Measurements from ENCODE around the gene RBP5.

RBP5 gene

GRCh38 chr12:7128681-7129286 lies at the start of gene RBP5:
TSS of gene RBP5 (minus strand) at chr12:7128889. CDS start at chr12:7128775, 114 bp downstream.
- no peak for DNase-seq (ENCODE audit: low read depth in 2 of 2, low spot score in 1 of 2)

GRCh38 chr12:7178481-7178880 lies 49.8 kb upstream of the RBP5 start:
- no peak for DNase-seq (ENCODE audit: low read depth in 2 of 2, low spot score in 1 of 2)

GRCh38 chr12:7176595-7176994 lies 47.9 kb upstream of the RBP5 start:
- no peak for DNase-seq (ENCODE audit: low read depth in 2 of 2, low spot score in 1 of 2)

- DNase-seq (ENCODE audit: low read depth in 2 of 2, low spot score in 1 of 2): no peak
Observed at GRCh38 chr12:7175493-7175892, 46.8 kb upstream of the RBP5 start.

- no peak for DNase-seq (ENCODE audit: low read depth in 2 of 2, low spot score in 1 of 2)
Observed at GRCh38 chr12:7171854-7172253, 43.2 kb upstream of the RBP5 start.

- DNase-seq (ENCODE audit: low read depth in 2 of 2, low spot score in 1 of 2): no peak
Observed at GRCh38 chr12:7169951-7170350, 41.3 kb upstream of the RBP5 start.

- DNase-seq (ENCODE audit: low read depth in 2 of 2, low spot score in 1 of 2): no peak
Observed at GRCh38 chr12:7162691-7163114, 34.0 kb upstream of the RBP5 start.

GRCh38 chr12:7161811-7162210 lies 33.1 kb upstream of the RBP5 start:
- DNase-seq (ENCODE audit: low read depth in 2 of 2, low spot score in 1 of 2): no peak

- no peak for DNase-seq (ENCODE audit: low read depth in 2 of 2, low spot score in 1 of 2)
Observed at GRCh38 chr12:7161327-7161726, 32.6 kb upstream of the RBP5 start.

- no peak for DNase-seq (ENCODE audit: low read depth in 2 of 2, low spot score in 1 of 2)
Observed at GRCh38 chr12:7160183-7160582, 31.5 kb upstream of the RBP5 start.

GRCh38 chr12:7158781-7159609 lies 30.3 kb upstream of the RBP5 start:
- no peak for DNase-seq (ENCODE audit: low read depth in 2 of 2, low spot score in 1 of 2)

- no peak for DNase-seq (ENCODE audit: low read depth in 2 of 2, low spot score in 1 of 2)
Observed at GRCh38 chr12:7157391-7157790, 28.7 kb upstream of the RBP5 start.

- no peak for DNase-seq (ENCODE audit: low read depth in 2 of 2, low spot score in 1 of 2)
Observed at GRCh38 chr12:7156259-7157197, 27.8 kb upstream of the RBP5 start.

GRCh38 chr12:7155471-7156034 lies 26.9 kb upstream of the RBP5 start:
- no peak for DNase-seq (ENCODE audit: low read depth in 2 of 2, low spot score in 1 of 2)

- no peak for DNase-seq (ENCODE audit: low read depth in 2 of 2, low spot score in 1 of 2)
Observed at GRCh38 chr12:7154901-7155470, 26.3 kb upstream of the RBP5 start.

- DNase-seq (ENCODE audit: low read depth in 2 of 2, low spot score in 1 of 2): no peak
Observed at GRCh38 chr12:7154042-7154441, 25.4 kb upstream of the RBP5 start.

- DNase-seq (ENCODE audit: low read depth in 2 of 2, low spot score in 1 of 2): no peak
Observed at GRCh38 chr12:7152818-7153217, 24.1 kb upstream of the RBP5 start.

GRCh38 chr12:7151532-7151931 lies 22.8 kb upstream of the RBP5 start:
- no peak for DNase-seq (ENCODE audit: low read depth in 2 of 2, low spot score in 1 of 2)

GRCh38 chr12:7150841-7151240 lies 22.2 kb upstream of the RBP5 start:
- DNase-seq (ENCODE audit: low read depth in 2 of 2, low spot score in 1 of 2): no peak

- no peak for DNase-seq (ENCODE audit: low read depth in 2 of 2, low spot score in 1 of 2)
Observed at GRCh38 chr12:7150356-7150755, 21.7 kb upstream of the RBP5 start.

- no peak for DNase-seq (ENCODE audit: low read depth in 2 of 2, low spot score in 1 of 2)
Observed at GRCh38 chr12:7146906-7147305, 18.2 kb upstream of the RBP5 start.

Measured in stimulated activated CD8-positive, alpha-beta memory T cell treated with anti-CD3 and anti-CD28 coated beads, Interleukin-4, amount 100 ng/mL, for 1 hour (primary cell).